Activated naive CD8-positive, alpha-beta T cell treated with anti-CD3 and anti-CD28 coated beads, Interleukin-2, amount 50 U/mL, for 24 hours (primary cell): ENCODE measurements around the gene RNF144B.
A peak's percentile ranks its signal among the peaks of the same experiment; 100 is the strongest.

Source experiments
- ATAC-seq: fragments of 150-1000 bp; cut with Tn5 transposase; one replicate; pipeline ENCODE4 v1.10.0; 2021
- DNase-seq: peaks from one replicate; pipeline ENCODE4 v3.0.0; 2021
- H3K27ac Mint-ChIP-seq: one replicate; pipeline ENCODE4 v1.8.0; 2021; ENCODE audit warnings: mild to moderate bottlenecking, mixed read lengths
- H3K27me3 Mint-ChIP-seq: one replicate; pipeline ENCODE4 v1.8.0; 2021; ENCODE audit warnings: mixed read lengths
- H3K36me3 Mint-ChIP-seq: one replicate; pipeline ENCODE4 v1.8.0; 2021; ENCODE audit warnings: low read depth, mixed read lengths
- H3K4me1 Mint-ChIP-seq: one replicate; pipeline ENCODE4 v1.8.0; 2021; ENCODE audit warnings: mixed read lengths
- H3K4me3 Mint-ChIP-seq: one replicate; pipeline ENCODE4 v1.8.0; 2021; ENCODE audit warnings: mild to moderate bottlenecking, moderate library complexity, mixed read lengths
- H3K9me3 Mint-ChIP-seq: one replicate; pipeline ENCODE4 v1.8.0; 2021; ENCODE audit warnings: mixed read lengths

The RNF144B gene

GRCh38 chr6:18488526-18489270 is 101.5 kb downstream of the RNF144B start:
- no peak for DNase-seq
- no peaks in the 10 kb centered on the region for H3K9me3 Mint-ChIP-seq
- no peak overlapping the region for H3K27ac Mint-ChIP-seq
- peaks cover 16% of the 10 kb centered on the region for H3K4me1 Mint-ChIP-seq
- no peak overlapping the region for H3K4me3 Mint-ChIP-seq
- no peaks in the 10 kb centered on the region for H3K36me3 Mint-ChIP-seq
- ATAC-seq, result no peak
- H3K27me3 Mint-ChIP-seq, result peaks cover 2% of the 10 kb centered on the region

- no peak overlapping the region for H3K27ac Mint-ChIP-seq
- ATAC-seq, result no peak
- H3K9me3 Mint-ChIP-seq, result no peaks in the 10 kb centered on the region
- no peaks in the 10 kb centered on the region for H3K36me3 Mint-ChIP-seq
- DNase-seq, result no peak
- H3K4me1 Mint-ChIP-seq, result peaks cover 16% of the 10 kb centered on the region
- H3K4me3 Mint-ChIP-seq, result no peak overlapping the region
- H3K27me3 Mint-ChIP-seq, result no peaks in the 10 kb centered on the region
Measured at GRCh38 chr6:18489335-18489734, 102.2 kb downstream of the RNF144B start.

GRCh38 chr6:18491308-18492045 is 104.3 kb downstream of the RNF144B start:
- Mint-ChIP-seq H3K4me1 (peaks cover under 1% of the 10 kb centered on the region), H3K27ac (no peak overlapping the region)

GRCh38 chr6:18492972-18493371 is 105.8 kb downstream of the RNF144B start:
- Mint-ChIP-seq H3K4me1 (no peaks in the 10 kb centered on the region), H3K27me3 (peaks cover 4% of the 10 kb centered on the region), H3K9me3 (no peaks in the 10 kb centered on the region), H3K4me3 (no peak overlapping the region), H3K27ac (no peak overlapping the region), H3K36me3 (no peaks in the 10 kb centered on the region)
- DNase-seq, result no peak
- no peak for ATAC-seq

More at GRCh38 chr6:18491308-18492045, 104.3 kb downstream of the RNF144B start:
- DNase-seq, result no peak
- ATAC-seq, result no peak
- Mint-ChIP-seq H3K9me3 (no peaks in the 10 kb centered on the region), H3K27me3 (peaks cover 2% of the 10 kb centered on the region), H3K4me3 (no peak overlapping the region), H3K36me3 (no peaks in the 10 kb centered on the region)

GRCh38 chr6:18493382-18493891 is 106.3 kb downstream of the RNF144B start:
- no peaks in the 10 kb centered on the region for H3K9me3 Mint-ChIP-seq
- H3K36me3 Mint-ChIP-seq, result no peaks in the 10 kb centered on the region
- DNase-seq (no peak), ATAC-seq (no peak)
- H3K4me1 Mint-ChIP-seq, result no peaks in the 10 kb centered on the region
- H3K27me3 Mint-ChIP-seq, result peaks cover 4% of the 10 kb centered on the region
- H3K27ac Mint-ChIP-seq, result no peak overlapping the region
- no peak overlapping the region for H3K4me3 Mint-ChIP-seq

GRCh38 chr6:18493925-18494324 is 106.8 kb downstream of the RNF144B start:
- Mint-ChIP-seq H3K4me1 (no peaks in the 10 kb centered on the region), H3K36me3 (no peaks in the 10 kb centered on the region), H3K27me3 (peaks cover 4% of the 10 kb centered on the region), H3K27ac (no peak overlapping the region), H3K4me3 (no peak overlapping the region), H3K9me3 (no peaks in the 10 kb centered on the region)
- DNase-seq (no peak), ATAC-seq (no peak)

- Mint-ChIP-seq H3K9me3 (no peaks in the 10 kb centered on the region), H3K4me1 (no peaks in the 10 kb centered on the region), H3K36me3 (no peaks in the 10 kb centered on the region), H3K27me3 (peaks cover 4% of the 10 kb centered on the region), H3K27ac (no peak overlapping the region), H3K4me3 (no peak overlapping the region)
- DNase-seq, result no peak
- ATAC-seq, result no peak
Measured at GRCh38 chr6:18495236-18495635, 108.1 kb downstream of the RNF144B start.

GRCh38 chr6:18496462-18496861 is 109.3 kb downstream of the RNF144B start:
- peaks cover 4% of the 10 kb centered on the region for H3K27me3 Mint-ChIP-seq
- no peak overlapping the region for H3K4me3 Mint-ChIP-seq
- peaks cover under 1% of the 10 kb centered on the region for H3K4me1 Mint-ChIP-seq
- H3K36me3 Mint-ChIP-seq, result no peaks in the 10 kb centered on the region
- H3K27ac Mint-ChIP-seq, result no peak overlapping the region
- no peaks in the 10 kb centered on the region for H3K9me3 Mint-ChIP-seq
- DNase-seq (no peak), ATAC-seq (no peak)

GRCh38 chr6:18497006-18497405 is 109.9 kb downstream of the RNF144B start:
- Mint-ChIP-seq H3K27me3 (peaks cover 4% of the 10 kb centered on the region), H3K4me3 (no peak overlapping the region), H3K36me3 (no peaks in the 10 kb centered on the region), H3K27ac (no peak overlapping the region), H3K9me3 (no peaks in the 10 kb centered on the region), H3K4me1 (peaks cover 6% of the 10 kb centered on the region)
- ATAC-seq (no peak), DNase-seq (no peak)

GRCh38 chr6:18498408-18498807 is 111.3 kb downstream of the RNF144B start:
- DNase-seq (no peak), ATAC-seq (no peak)
- Mint-ChIP-seq H3K4me3 (no peak overlapping the region), H3K27ac (no peak overlapping the region), H3K9me3 (no peaks in the 10 kb centered on the region), H3K27me3 (peaks cover 5% of the 10 kb centered on the region), H3K36me3 (no peaks in the 10 kb centered on the region), H3K4me1 (peaks cover 6% of the 10 kb centered on the region)

- no peak overlapping the region for H3K4me3 Mint-ChIP-seq
- H3K9me3 Mint-ChIP-seq, result no peaks in the 10 kb centered on the region
- ATAC-seq (no peak), DNase-seq (no peak)
- H3K27ac Mint-ChIP-seq, result peak overlapping the region; percentile 43
- peaks cover 4% of the 10 kb centered on the region for H3K27me3 Mint-ChIP-seq
- H3K4me1 Mint-ChIP-seq, result peaks cover 6% of the 10 kb centered on the region
- H3K36me3 Mint-ChIP-seq, result no peaks in the 10 kb centered on the region
Measured at GRCh38 chr6:18500921-18501662, 113.9 kb downstream of the RNF144B start.

- ATAC-seq (peak; percentile 70), DNase-seq (peak; percentile 12)
- Mint-ChIP-seq H3K27ac (peak overlapping the region; percentile 43), H3K27me3 (peaks cover 4% of the 10 kb centered on the region), H3K36me3 (no peaks in the 10 kb centered on the region), H3K4me3 (no peak overlapping the region), H3K4me1 (peaks cover 6% of the 10 kb centered on the region), H3K9me3 (no peaks in the 10 kb centered on the region)
Measured at GRCh38 chr6:18501663-18502013, 114.5 kb downstream of the RNF144B start.

GRCh38 chr6:18503206-18503592 is 116.0 kb downstream of the RNF144B start:
- H3K4me3 Mint-ChIP-seq, result no peak overlapping the region
- H3K36me3 Mint-ChIP-seq, result no peaks in the 10 kb centered on the region
- peaks cover 1% of the 10 kb centered on the region for H3K27me3 Mint-ChIP-seq
- H3K4me1 Mint-ChIP-seq, result peaks cover 6% of the 10 kb centered on the region
- DNase-seq, result no peak
- H3K9me3 Mint-ChIP-seq, result no peaks in the 10 kb centered on the region
- no peak overlapping the region for H3K27ac Mint-ChIP-seq
- no peak for ATAC-seq

- Mint-ChIP-seq H3K36me3 (no peaks in the 10 kb centered on the region), H3K4me3 (no peak overlapping the region), H3K27me3 (peaks cover 1% of the 10 kb centered on the region), H3K9me3 (no peaks in the 10 kb centered on the region), H3K27ac (no peak overlapping the region), H3K4me1 (peaks cover 6% of the 10 kb centered on the region)
- DNase-seq (no peak), ATAC-seq (peak; percentile 59)
Measured at GRCh38 chr6:18503593-18504231, 116.6 kb downstream of the RNF144B start.
